Neutrophil (primary cell): ENCODE data around the gene RABGAP1L.
"Not testable (repeated sequence)": the region's sequence is repeated elsewhere in the genome, so short reads cannot be mapped to it uniquely, and the experiment has no call there.

Experiments used
- H3K27ac ChIP-seq: fragments of 200-600 bp; sonication (generic); 2 replicates; pipeline ENCODE4 v1.5.1; 2016; ENCODE audit warnings: mild to moderate bottlenecking, moderate library complexity
- H3K27me3 ChIP-seq: fragments of 200-600 bp; sonication (generic); 2 replicates; pipeline ENCODE4 v1.6.0; 2016; ENCODE audit warnings: mild to moderate bottlenecking
- H3K36me3 ChIP-seq: fragments of 200-600 bp; sonication (generic); 2 replicates; pipeline ENCODE4 v1.5.1; 2017
- H3K4me1 ChIP-seq, 2 experiments: fragments of 200-600 bp in 1 of 2; sonication (generic) in 1 of 2; 1 replicate in 1 of 2; 2 replicates in 1 of 2; pipeline versions ENCODE4 v1.5.1 to v1.6.1; 2013 to 2016; ENCODE audit warnings: low read depth in 1 of 2, low read length in 1 of 2, mild to moderate bottlenecking in 1 of 2, moderate library complexity in 1 of 2; ENCODE audit not compliant: control insufficient read depth in 1 of 2, insufficient read depth in 1 of 2
- H3K4me3 ChIP-seq, 2 experiments: fragments of 200-600 bp in 1 of 2; sonication (generic) in 1 of 2; 1 replicate in 1 of 2; 2 replicates in 1 of 2; pipeline ENCODE4 v1.5.1; 2013 to 2016; ENCODE audit warnings: low read depth in 1 of 2, low read length in 1 of 2, mild to moderate bottlenecking in 1 of 2, moderate library complexity in 1 of 2
- H3K9me3 ChIP-seq: fragments of 200-600 bp; sonication (generic); 2 replicates; pipeline ENCODE4 v1.5.1; 2016
- CTCF ChIP-seq: fragments of 200-600 bp; sonication (generic); IDR thresholded peaks from 2 replicates; pipeline ENCODE4 v1.5.1; 2016; ENCODE audit warnings: antibody characterized with exemption

RABGAP1L gene

GRCh38 chr1:174171073-174171472, 11.8 kb downstream of the RABGAP1L start:
- no peak overlapping the region for H3K4me3 ChIP-seq
- H3K4me1 ChIP-seq: peaks cover 5 to 11% of the 10 kb centered on the region in 2 experiments
- TF ChIP-seq CTCF: no peak
- H3K36me3 ChIP-seq: no peaks in the 10 kb centered on the region
- H3K27ac ChIP-seq: no peak overlapping the region
- no peaks in the 10 kb centered on the region for H3K9me3 ChIP-seq
- no peaks in the 10 kb centered on the region for H3K27me3 ChIP-seq

GRCh38 chr1:174174461-174175329, 15.4 kb downstream of the RABGAP1L start:
- H3K4me3 ChIP-seq: no peak overlapping the region
- no peaks in the 10 kb centered on the region for H3K27me3 ChIP-seq
- H3K27ac ChIP-seq: no peak overlapping the region
- H3K9me3 ChIP-seq: no peaks in the 10 kb centered on the region
- no peak for TF ChIP-seq CTCF
- no peaks in the 10 kb centered on the region for H3K36me3 ChIP-seq
- peaks cover 5% of the 10 kb centered on the region in 2 experiments for H3K4me1 ChIP-seq

GRCh38 chr1:174178459-174178858, 19.1 kb downstream of the RABGAP1L start:
- H3K4me1 ChIP-seq, H3K9me3 ChIP-seq, H3K27me3 ChIP-seq, H3K36me3 ChIP-seq, H3K27ac ChIP-seq, H3K4me3 ChIP-seq: not testable (repeated sequence)

GRCh38 chr1:174189428-174190062, 30.2 kb downstream of the RABGAP1L start:
- Histone ChIP-seq H3K4me1 (no peaks in the 10 kb centered on the region), H3K4me3 (no peak overlapping the region), H3K9me3 (no peaks in the 10 kb centered on the region), H3K27me3 (no peaks in the 10 kb centered on the region), H3K27ac (no peak overlapping the region), H3K36me3 (no peaks in the 10 kb centered on the region)
- TF ChIP-seq CTCF: no peak

- no peaks in the 10 kb centered on the region for H3K4me1 ChIP-seq
- no peak overlapping the region for H3K27ac ChIP-seq
- no peaks in the 10 kb centered on the region for H3K27me3 ChIP-seq
- no peak overlapping the region for H3K4me3 ChIP-seq
- H3K9me3 ChIP-seq: no peaks in the 10 kb centered on the region
- no peak for TF ChIP-seq CTCF
- no peaks in the 10 kb centered on the region for H3K36me3 ChIP-seq
These were observed 31.4 kb downstream of the RABGAP1L start for GRCh38 chr1:174190691-174191199.

- Histone ChIP-seq H3K27me3 (no peaks in the 10 kb centered on the region), H3K36me3 (no peaks in the 10 kb centered on the region), H3K9me3 (no peaks in the 10 kb centered on the region), H3K27ac (no peak overlapping the region), H3K4me1 (no peaks in the 10 kb centered on the region), H3K4me3 (no peak overlapping the region)
- TF ChIP-seq CTCF: no peak
These were observed 32.1 kb downstream of the RABGAP1L start for GRCh38 chr1:174191349-174191862.
